CD4-positive, alpha-beta T cell treated with Interleukin-6 at 100 ng/mL for 8 hours (primary cell): ENCODE measurements around the gene CTDSP2.
"Not testable (repeated sequence)": the region's sequence is repeated elsewhere in the genome, so short reads cannot be mapped to it uniquely, and the experiment has no call there.

Experiments
- DNase-seq: peaks from one replicate; pipeline ENCODE4 v3.0.0-alpha.2; 2020; ENCODE audit warnings: mixed read lengths, low spot score

The CTDSP2 gene

DNA sequence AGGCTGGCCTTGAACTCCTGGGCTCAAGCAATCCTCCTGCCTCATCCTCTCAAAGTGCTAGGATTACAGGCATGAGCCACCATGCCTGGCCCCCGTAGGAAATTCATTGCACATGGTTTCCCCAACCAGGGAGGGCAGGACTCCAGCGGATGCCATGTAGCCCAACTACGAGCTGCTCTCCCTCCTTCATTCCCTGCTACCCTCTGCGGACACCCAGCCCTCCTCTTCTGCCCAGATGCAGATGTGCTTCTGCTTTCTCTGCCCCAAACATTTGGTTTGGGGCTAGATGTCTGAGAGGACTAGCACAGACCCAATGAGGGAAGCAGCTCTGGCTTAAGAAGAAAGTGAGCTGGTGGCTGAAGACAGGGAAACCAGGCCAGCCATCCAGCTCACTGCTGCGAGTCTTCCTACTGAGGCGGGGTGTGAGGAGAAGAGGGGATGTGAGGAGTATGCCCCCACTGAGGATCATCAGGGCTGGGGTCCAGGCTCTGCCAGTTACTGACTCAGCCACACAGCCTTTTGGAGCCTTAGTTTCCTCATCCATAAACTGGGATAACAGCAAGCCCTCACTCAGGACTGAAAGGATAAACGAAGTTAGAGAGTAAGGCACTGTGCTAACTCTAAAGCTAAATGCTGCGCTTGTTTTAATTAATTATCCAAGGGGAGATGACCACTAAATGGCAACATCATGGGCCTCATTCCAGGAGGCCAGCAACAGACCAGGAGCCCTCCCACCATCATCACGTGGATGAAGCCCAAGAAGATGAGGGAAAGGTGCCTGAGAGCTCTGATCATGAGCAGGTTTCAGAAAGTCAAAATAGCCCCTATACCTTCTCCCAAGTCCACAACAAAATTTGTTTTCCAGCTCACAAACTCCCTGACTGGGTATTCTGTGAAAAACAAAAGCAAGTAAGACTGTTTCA lies 10.9 kb downstream of the CTDSP2 start:
- DNase-seq: no peak

DNA sequence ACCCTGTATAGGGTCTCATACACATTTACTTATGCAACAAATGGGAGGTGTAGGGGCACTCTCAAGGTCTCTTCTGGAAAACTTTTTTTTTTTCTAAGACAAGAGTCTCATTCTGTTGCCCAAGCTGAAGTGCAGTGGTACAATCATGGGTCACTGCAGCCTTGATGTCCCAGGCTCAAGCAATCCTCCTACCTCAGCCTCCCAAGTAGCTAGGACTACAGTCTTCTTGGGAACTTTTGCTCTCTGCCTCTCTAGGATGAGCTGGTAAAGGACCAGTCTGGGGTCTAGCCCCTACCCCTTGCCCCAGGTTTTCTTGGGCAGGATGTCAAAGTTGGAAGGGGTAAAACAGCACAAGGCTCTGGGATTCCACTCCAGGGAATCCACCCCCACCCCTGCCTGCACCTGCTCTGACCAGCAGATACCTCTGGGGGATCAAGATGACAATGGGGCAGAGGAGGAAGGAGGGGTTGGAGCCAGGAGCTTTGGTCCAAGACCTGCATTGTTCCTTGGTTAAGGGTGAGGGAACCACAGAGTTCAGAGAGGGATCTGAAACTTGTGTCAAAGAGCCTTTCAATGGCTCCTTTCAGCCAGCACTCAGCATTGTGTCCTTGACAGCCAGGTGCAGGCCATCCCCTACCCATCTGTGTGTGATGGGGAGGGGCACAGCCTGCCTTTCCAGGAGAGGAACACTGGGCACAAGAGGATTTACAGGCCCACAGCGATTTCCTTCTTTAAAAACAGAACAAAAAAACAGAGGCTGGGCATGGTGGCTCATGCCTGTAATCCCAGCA lies 12.2 kb downstream of the CTDSP2 start:
- DNase-seq: no peak

DNA sequence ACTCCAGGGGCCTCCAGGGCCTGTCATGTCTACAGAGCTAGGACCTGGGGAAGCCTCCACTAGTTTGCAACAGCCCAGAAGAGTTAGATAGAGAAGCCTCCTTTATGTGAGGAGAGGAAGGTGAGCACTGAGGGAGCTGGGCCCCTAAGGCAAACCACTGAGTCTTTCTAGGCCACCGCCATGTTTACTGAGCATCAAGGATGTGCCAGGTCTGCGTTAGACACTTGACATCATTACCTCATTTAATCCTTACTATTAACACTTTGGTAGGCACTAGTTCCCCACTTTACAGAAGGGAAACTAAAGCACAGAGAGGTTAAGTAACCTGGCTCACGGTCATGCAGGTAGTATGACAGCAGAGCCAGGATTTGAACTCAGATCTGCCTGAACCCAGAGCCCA lies 12.9 kb downstream of the CTDSP2 start:
- DNase-seq: no peak

- DNase-seq: no peak
Measured at GRCh38 chr12:57832966-57833365, 13.6 kb downstream of the CTDSP2 start.

DNA sequence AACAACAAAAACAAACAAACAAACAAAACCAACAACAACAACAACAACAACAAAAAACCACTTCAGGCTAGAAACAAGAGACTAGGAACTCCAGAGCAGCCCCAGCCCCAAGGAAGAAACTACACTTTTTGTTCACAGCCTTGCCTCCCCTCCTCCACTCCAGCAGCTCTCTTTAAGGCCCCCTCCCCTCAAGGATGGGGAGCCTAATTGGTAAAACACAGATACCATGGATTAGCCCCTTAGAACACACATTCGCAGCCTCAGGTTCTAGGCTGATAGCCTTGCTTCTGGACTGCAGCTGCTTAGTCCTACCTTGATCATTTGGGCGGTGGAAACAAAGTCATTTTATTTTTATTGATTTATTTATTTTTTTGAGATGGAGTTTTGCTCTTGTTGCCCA lies 16.1 kb downstream of the CTDSP2 start:
- DNase-seq: no peak

DNA sequence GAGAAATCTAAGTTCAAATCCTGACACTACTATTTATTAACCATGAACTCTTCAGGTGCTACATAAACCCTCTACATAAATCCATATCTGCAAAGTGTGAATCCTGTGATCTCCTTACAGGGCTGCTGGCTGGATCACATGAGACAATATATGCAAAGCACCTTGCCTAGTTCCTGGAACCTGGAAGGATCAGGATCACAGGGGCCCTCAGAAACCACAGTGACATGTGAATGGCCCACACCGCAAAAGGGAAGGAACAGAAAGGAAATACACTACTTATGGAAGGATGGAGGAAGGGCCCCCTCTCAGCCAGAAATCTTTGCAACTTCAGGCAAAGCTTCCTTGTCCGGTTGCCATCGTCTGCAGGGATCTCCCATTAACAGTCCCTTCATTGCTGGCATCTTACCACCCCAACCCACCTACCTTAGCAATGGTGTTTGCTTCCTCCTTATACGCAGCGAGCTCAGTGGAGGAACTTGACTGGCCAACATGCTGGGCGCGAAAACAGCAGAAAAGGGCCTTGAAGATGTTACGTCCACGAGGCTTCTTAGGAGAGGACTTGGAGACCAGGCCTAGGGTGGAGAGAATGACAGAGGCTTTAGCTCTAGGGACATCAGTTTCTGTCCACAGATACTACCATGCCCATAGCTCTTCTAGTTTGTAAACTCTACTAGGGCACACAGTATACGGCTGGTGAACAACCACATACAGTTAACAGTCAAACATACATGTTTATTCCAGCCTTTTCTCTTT lies 17.3 kb downstream of the CTDSP2 start:
- no peak for DNase-seq

GRCh38 chr12:57826966-57827365 lies 19.6 kb downstream of the CTDSP2 start:
- DNase-seq: no peak

DNA sequence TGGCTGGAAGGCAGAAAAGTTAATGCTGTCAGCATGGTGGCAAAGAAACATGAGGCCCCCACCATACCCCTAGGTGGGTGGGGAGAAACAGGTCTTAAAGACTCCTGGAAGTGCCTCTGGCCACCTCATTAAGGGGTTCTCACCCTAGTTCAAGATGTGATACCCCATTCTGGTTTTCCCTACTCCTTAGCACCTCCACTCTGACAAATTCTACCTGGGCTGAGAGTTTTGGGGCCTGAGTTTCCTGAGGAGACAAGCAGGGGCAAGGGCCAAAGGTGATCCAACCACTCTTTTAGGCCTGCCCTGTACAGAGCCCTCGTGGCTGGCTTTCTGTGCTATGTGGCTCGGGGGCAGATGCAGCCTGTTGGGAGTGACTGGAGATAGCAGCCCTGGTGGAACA lies 20.1 kb downstream of the CTDSP2 start:
- no peak for DNase-seq

DNA sequence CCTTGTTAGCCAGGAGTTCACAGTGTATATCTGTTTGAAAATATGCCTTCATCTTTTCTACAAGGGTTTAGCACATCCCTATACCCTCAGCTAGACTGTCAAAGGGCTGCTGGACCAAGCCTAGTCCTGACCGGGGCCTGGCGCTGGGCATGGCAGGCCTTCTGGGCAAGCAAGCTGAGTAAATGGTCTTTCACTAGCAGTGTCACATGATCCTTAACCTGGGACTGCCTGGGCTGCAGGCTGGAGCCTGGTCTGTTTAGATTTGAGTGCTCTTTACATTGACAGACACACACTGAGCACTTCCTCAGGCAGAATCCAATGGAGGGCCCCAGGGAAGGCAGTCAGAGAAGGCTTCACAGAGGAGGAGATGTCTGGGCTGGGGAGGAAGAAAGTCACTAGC lies 21.1 kb downstream of the CTDSP2 start:
- no peak for DNase-seq

DNA sequence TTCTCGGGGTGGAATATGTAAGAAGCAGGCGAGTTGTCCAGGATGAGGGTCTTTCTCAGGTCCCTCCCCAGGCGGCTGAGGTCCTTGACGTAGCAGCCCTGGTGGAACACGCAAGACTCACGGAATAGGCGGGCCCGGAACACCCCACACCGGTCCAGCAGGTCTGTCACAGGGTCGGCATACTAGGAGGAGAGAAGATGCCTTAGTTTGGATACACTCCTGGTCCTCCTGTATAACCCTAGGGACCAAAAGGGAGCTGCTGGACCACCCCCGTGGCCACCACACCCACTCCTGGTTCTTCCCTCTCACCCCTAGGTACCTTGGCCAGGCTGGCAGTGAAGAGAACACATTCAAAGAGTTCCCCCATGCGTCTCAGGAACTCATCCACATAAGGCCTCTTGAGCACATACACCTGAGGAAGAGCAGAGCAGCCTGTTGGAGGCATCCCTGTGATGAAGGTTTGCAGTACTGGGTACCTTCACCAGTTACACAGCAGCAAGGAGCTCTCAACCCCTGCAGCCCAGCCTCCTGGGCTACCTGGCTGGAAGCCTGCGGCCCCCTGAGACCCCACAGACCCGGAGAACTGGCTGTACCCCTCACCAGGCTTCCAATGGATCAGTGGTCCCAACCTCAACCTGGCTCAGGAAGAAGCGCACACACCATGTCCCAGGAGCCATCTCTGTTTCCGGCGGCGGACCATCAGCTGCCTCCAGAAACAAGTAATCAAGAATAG lies 22.5 kb downstream of the CTDSP2 start:
- DNase-seq: no peak

DNA sequence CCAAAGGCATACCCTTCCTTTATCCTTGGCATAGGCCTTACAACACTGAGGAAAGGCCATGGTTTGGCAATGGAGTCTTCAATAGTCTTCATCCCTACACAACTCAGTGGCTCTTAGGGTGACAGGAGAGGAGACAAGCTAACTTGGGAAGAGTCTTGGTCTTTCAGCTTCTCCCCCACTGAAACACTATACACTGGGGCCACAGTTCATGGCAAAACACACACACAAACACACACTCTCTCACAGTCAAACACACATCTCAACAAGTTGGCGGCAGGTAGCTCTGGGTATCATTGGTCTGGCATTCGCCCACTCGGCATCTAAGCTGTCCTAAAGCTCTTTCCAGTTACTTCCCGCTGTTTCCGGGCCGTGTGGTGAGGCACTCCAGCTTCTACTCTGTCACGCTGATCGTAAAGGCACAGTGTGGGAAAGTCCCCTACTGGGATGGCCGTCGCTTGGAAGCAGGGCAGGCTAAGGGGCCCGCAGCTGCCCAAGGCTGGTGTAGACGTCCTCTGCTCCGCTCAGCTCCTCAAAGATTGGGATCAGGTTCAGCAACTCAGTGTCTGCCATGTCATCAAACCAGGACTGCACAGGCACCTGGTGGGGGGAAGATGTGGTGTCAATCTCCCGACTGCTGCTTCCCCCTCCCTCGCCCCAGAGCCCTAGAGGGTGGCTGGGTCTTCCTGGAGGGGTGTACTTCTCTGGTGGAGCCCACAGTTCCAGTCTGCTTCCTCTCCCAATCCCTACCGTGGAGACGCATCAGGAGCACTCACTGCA lies 23.2 kb downstream of the CTDSP2 start:
- no peak for DNase-seq

DNA sequence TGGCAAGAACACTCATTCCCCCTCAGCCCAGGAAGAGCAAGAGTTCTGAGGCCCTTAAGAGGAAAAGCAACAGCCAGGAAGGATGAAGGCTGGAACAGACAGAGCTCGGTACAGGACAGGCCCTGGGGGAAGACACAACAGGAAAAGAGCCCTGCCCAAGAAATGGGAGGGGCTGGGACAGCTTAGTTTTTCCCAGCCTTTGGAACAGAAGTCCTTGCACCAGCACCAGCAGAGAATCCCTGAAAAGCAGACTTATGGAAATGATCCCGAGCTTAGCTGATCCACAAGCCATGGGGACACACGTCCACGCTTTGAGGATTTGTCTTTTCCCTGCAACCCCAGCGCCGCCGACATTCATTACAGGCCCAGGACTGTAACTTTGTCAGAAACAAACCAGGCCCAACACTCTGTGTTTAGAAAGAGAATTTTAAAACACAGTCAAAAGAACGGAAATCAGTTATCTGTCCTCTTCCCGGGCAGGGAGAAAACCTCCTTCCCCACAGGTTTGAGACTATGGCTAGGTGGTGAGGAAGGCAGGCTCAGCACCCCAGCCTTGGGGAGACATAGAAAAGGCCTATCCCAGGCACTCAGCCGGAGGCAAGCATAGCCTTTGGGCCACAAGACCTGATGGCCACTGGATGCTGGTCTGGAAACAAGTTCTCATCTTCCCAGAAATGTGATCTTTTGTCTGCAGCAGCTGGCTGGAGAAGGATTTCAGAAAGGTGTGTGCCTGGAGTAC lies 24.0 kb downstream of the CTDSP2 start:
- DNase-seq: no peak

- no peak for DNase-seq
Measured at GRCh38 chr12:57821474-57822214, 24.9 kb downstream of the CTDSP2 start.

DNA sequence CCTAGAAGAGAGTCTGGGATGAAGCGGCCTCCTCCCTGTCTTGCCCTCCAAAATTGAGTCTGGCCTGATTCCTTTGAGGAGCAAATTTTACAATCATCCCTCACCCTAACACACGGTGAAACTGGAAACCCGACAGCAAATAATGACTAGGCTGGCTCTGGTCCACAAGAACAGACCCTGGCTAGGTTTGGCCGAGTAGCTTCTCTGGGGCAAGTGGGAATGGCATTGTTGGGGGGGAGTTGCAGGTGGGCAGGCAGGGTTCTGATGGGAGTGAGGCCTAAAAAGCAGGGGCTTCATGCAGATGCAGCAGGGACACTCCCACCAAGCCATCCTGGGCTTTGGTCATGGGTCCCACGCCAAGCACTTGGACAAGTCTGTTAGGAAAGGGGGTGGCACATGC lies 25.5 kb downstream of the CTDSP2 start:
- DNase-seq: not testable (repeated sequence)

- DNase-seq: not testable (repeated sequence)
Measured at GRCh38 chr12:57820119-57820518, 26.4 kb downstream of the CTDSP2 start.

DNA sequence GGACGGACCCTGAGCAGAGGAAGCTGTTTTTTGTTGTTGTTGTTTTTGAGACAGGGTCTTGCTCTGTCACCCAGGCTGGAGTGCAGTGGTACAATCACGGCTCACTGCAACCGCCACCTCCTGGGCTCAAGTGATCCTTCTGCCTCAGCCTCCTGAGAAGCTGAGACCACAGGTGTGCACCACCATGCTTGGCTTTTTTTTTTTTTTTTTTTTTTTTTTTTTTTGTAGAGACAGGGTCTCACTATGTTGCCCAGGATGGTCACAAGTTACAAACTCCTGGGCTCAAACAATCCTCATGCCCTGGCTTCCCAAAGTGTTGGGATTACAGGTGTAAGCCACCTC lies 28.6 kb downstream of the CTDSP2 start:
- not testable (repeated sequence) for DNase-seq

GRCh38 chr12:57817261-57817989 lies 29.1 kb downstream of the CTDSP2 start:
- no peak for DNase-seq

DNA sequence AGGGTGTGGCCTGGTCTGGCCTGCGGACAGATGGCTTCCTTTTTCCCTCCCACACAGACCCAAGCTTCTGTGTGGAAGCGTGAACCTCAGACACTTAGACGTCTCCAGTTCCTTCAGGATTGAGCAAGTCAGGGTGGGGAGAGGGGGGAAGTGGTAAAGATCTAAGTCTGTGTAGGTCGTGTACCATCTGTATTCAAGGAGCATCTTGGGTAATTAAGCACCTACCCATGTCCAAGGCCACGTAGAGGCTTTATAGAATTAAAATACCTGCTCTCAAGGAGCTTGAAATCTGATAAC lies 29.7 kb downstream of the CTDSP2 start:
- DNase-seq: no peak
